K562 (cell line): Measurements from ENCODE around the gene SLC34A3. TPM values are rescaled to one million over a fixed set of nuclear protein-coding genes. Genes with fewer than 3 reads are reported as not detected.

Experiments used
- ATF3 ChIP-seq, 2 experiments: fragments of 450-650 bp in 1 of 2; sonication (generic) in 1 of 2; formaldehyde crosslinking in 1 of 2; IDR thresholded peaks in 1 of 2; conservative IDR thresholded peaks in 1 of 2; 2 replicates each; pipeline versions ENCODE4 v1.6.1 to v1.8.1; 2016 to 2023; ENCODE audit warnings: mild to moderate bottlenecking in 2 of 2, moderate library complexity in 2 of 2, inconsistent platforms in 1 of 2, missing genetic modification reagents in 1 of 2
- COPS2 ChIP-seq: fragments of 450-650 bp; conservative IDR thresholded peaks from 2 replicates; pipeline ENCODE4 v1.6.1; 2016; ENCODE audit warnings: mild to moderate bottlenecking, moderate library complexity
- EGR1 ChIP-seq: fragments of 450-650 bp; conservative IDR thresholded peaks from 2 replicates; pipeline ENCODE4 v1.6.1; 2017; ENCODE audit warnings: mild to moderate bottlenecking
- ELF2 ChIP-seq: fragments of 250-450 bp; sonication (Bioruptor Pico); IDR thresholded peaks from 2 replicates; pipeline ENCODE4 v1.5.0; 2021; ENCODE audit warnings: mild to moderate bottlenecking
- ERF ChIP-seq: fragments of 450-650 bp; formaldehyde crosslinking; IDR thresholded peaks from 2 replicates; pipeline ENCODE4 v1.4.0; 2020; ENCODE audit warnings: mild to moderate bottlenecking, mixed read lengths
- ESRRA ChIP-seq: fragments of 450-650 bp; IDR thresholded peaks from 2 replicates; pipeline ENCODE4 v1.6.1; 2014; ENCODE audit warnings: low read depth, mild to moderate bottlenecking, moderate library complexity, borderline replicate concordance
- FOSL1 ChIP-seq: fragments of 200-800 bp; sonication (Bioruptor generic); conservative IDR thresholded peaks from 2 replicates; pipeline ENCODE4 v1.6.1; 2016; ENCODE audit warnings: missing genetic modification characterization, missing compliant biosample characterization
- NBN ChIP-seq: fragments of 450-650 bp; IDR thresholded peaks from 2 replicates; pipeline ENCODE4 v1.6.1; 2016; ENCODE audit warnings: low read depth, mild to moderate bottlenecking
- NR1H2 ChIP-seq: sonication (generic); formaldehyde crosslinking; IDR thresholded peaks from 2 replicates; pipeline ENCODE4 v1.4.0; 2020; ENCODE audit warnings: mild to moderate bottlenecking, missing genetic modification reagents
- POLR3A ChIP-seq: IDR thresholded peaks from 2 replicates; pipeline ENCODE4 v1.6.1; 2011; ENCODE audit warnings: borderline replicate concordance, mild to moderate bottlenecking, moderate library complexity; ENCODE audit not compliant: insufficient read length, insufficient read depth; ENCODE audit errors: extremely low read depth
- RCOR1 ChIP-seq, 2 experiments: IDR thresholded peaks; 2 replicates each; pipeline ENCODE4 v1.6.1; 2012; ENCODE audit warnings: low read depth in 2 of 2, low read length in 2 of 2, borderline replicate concordance in 1 of 2, improper control_type of control experiment in 1 of 2
- SMARCE1 ChIP-seq: fragments of 450-650 bp; IDR thresholded peaks from 2 replicates; pipeline ENCODE4 v1.7.1; 2016; ENCODE audit warnings: mild to moderate bottlenecking
- SREBF1 ChIP-seq: fragments of 150-350 bp; IDR thresholded peaks from 2 replicates; pipeline ENCODE4 v1.6.1; 2014; ENCODE audit warnings: antibody characterized with exemption, low read depth, low read length, borderline replicate concordance
- SRSF3 ChIP-seq: fragments of 200-400 bp; formaldehyde crosslinking; IDR thresholded peaks from 2 replicates; pipeline ENCODE4 v1.6.1; 2016; ENCODE audit warnings: mild to moderate bottlenecking, low read length, moderate library complexity; ENCODE audit not compliant: insufficient read depth
- SRSF9 ChIP-seq: fragments of 200-400 bp; formaldehyde crosslinking; IDR thresholded peaks from 2 replicates; pipeline ENCODE4 v1.6.1; 2017; ENCODE audit warnings: low read depth, low read length, borderline replicate concordance
- TEAD1 ChIP-seq, 2 experiments: fragments of 450-650 bp in 1 of 2; sonication (generic) in 1 of 2; formaldehyde crosslinking; IDR thresholded peaks; 2 replicates each; pipeline versions ENCODE4 v1.4.0 to v1.8.0; 2020 to 2022; ENCODE audit warnings: mild to moderate bottlenecking in 2 of 2, missing genetic modification reagents in 1 of 2
- THRAP3 ChIP-seq: fragments of 450-650 bp; IDR thresholded peaks from 2 replicates; pipeline ENCODE4 v1.6.1; 2016; ENCODE audit warnings: mild to moderate bottlenecking, inconsistent platforms, borderline replicate concordance
- ZMIZ1 ChIP-seq, 2 experiments: fragments of 150-350 bp in 1 of 2; IDR thresholded peaks; 2 replicates each; pipeline ENCODE4 v1.6.1; 2012 to 2016; ENCODE audit warnings: low read depth in 2 of 2, low read length in 2 of 2, mild to moderate bottlenecking in 1 of 2, moderate library complexity in 1 of 2
- ZNF121 ChIP-seq: sonication (generic); formaldehyde crosslinking; conservative IDR thresholded peaks from 2 replicates; pipeline ENCODE4 v1.8.0; 2022; ENCODE audit warnings: missing genetic modification reagents
- ZNF133 ChIP-seq: fragments of 250-450 bp; sonication (Bioruptor Pico); IDR thresholded peaks from 2 replicates; pipeline ENCODE4 v1.4.0; 2020; ENCODE audit warnings: mild to moderate bottlenecking
- ZNF165 ChIP-seq: fragments of 250-450 bp; sonication (Bioruptor Pico); IDR thresholded peaks from 2 replicates; pipeline ENCODE4 v1.4.0; 2020; ENCODE audit warnings: borderline replicate concordance
- polyA plus RNA-seq, 8 experiments: library from polyadenylated mRNA; depleted of rRNA in 4 of 8; stranded (reverse) in 5 of 8; unstranded in 3 of 8; fragments of >200 nt; fragmentation: Nextera tagmentation in 2 of 8; fragmentation: Illumina TruSeq in 1 of 8; extraction: Ambion mirVana in 2 of 8; extraction: Trizol in 1 of 8; gene quantifications; 2 replicates each; pipeline versions ENCODE4 v1.2.1 to v1.2.3, GENCODE V29; 2011 to 2014; ENCODE audit warnings: inconsistent platforms in 1 of 8, missing spikeins in 1 of 8
- total RNA-seq, 7 experiments: library from RNA; depleted of rRNA in 6 of 7; stranded (reverse); fragments of >200 nt in 6 of 7; fragmentation: Illumina TruSeq in 2 of 7; extraction: Trizol in 2 of 7; gene quantifications; 2 replicates each; pipeline versions ENCODE4 v1.2.1 to v1.2.3, GENCODE V29; 2011 to 2021; ENCODE audit warnings: low replicate concordance in 1 of 7

The SLC34A3 gene
- total and polyA plus RNA-seq, 9 of the 15 experiments (the other 6 are each of a cell fraction or from before 2014, with no cell fraction given), result not detected

DNA sequence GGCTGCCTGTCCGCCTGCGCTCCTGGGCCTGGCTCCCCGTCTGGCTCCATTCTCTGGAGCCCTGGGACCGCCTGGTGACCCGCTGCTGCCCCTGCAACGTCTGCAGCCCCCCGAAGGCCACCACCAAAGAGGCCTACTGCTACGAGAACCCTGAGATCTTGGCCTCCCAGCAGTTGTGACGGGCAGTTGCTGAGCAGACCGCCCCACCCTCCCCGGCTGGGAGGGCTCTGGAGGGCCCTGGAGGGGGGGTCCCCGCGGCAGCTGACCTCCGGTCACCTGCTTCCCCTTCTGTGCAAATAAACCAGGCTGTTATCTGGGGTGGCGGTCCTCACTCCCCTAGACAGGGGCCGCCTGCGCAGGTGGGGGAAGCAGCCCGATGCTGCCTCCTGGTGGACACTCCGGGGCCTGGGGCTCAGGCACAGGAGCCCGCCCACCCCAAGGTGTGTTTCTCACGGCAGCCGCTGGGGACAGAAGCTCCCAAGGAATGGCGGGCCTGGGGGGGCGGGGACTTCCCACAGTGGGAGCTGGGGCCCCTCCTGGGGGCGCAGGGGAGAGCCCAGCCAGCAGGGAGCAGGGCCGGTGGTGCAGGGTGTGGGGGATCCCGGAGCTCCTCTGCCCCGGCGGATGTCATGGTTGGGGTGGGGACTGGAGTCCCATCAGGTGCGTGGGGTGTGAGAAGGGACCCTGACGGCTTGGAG, 5.7 kb downstream of the SLC34A3 start (continued):
- TF ChIP-seq COPS2 (no peak), THRAP3 (no peak), SRSF3 (no peak), POLR3A (no peak), ERF (CRISPR knock-in tag) (0 out of 2 replicates have a peak, but pooled peaks have one; percentile 9), FOSL1 (tag) (no peak; the same call in 1 of the 2 replicates), TEAD1 (CRISPR knock-in tag; IDR thresholded peaks at IDR 0.05) (peak in 1 of 2 experiments; percentile 81; a peak in 2 of 4 replicates), RCOR1 (IDR thresholded peaks at IDR 0.05; ENCODE audit: borderline replicate concordance in 1 of 2, low read depth in 2 of 2, low read length in 2 of 2) (peak in 1 of 2 experiments; percentile 79; a peak in 3 of 4 replicates), ESRRA (peak; percentile 67; the same call in 1 of the 2 replicates), ZNF165 (CRISPR knock-in tag) (no peak), NBN (peak; percentile 80; the same call in 1 of the 2 replicates), SRSF9 (no peak), ATF3 (IDR thresholded peaks at IDR 0.05) (no peak), ATF3 (CRISPR knock-in tag; conservative IDR thresholded peaks at IDR 0.05) (peak; percentile 71; the same call in 1 of the 2 replicates), ELF2 (CRISPR knock-in tag) (0 out of 2 replicates have a peak, but pooled peaks have one; percentile 50), NR1H2 (0 out of 2 replicates have a peak, but pooled peaks have one; percentile 83), ZMIZ1 (IDR thresholded peaks at IDR 0.05; ENCODE audit: low read depth in 2 of 2, low read length in 2 of 2) (peak in 1 of 2 experiments; percentile 72; a peak in 1 of 4 replicates), ZNF133 (CRISPR knock-in tag) (no peak), ZNF121 (CRISPR knock-in tag) (no peak), EGR1 (peak; percentile 82), SREBF1 (no peak), SMARCE1 (0 out of 2 replicates have a peak, but pooled peaks have one; percentile 59)
